Ishikawa (cell line): ENCODE measurements around the gene VAMP7.

ENCODE experiments used
- CREB1 ChIP-seq: IDR thresholded peaks from 2 replicates; pipeline ENCODE4 v1.6.1; 2012; ENCODE audit warnings: low read depth
- EP300 ChIP-seq: IDR thresholded peaks from 2 replicates; pipeline ENCODE4 v1.6.1; 2012; ENCODE audit warnings: borderline replicate concordance
- NFIC ChIP-seq: IDR thresholded peaks from 2 replicates; pipeline ENCODE4 v1.6.1; 2012
- RAD21 ChIP-seq: IDR thresholded peaks from 2 replicates; pipeline ENCODE4 v1.6.1; 2012; ENCODE audit warnings: low read depth
- TEAD4 ChIP-seq: IDR thresholded peaks from 2 replicates; pipeline ENCODE4 v1.6.1; 2012
- YY1 ChIP-seq: IDR thresholded peaks from 2 replicates; pipeline ENCODE4 v1.6.1; 2012; ENCODE audit warnings: low read depth
- TF ChIP-seq, protein P1 (sequence below): IDR thresholded peaks from 2 replicates; pipeline ENCODE4 v1.6.1; 2012; ENCODE audit warnings: low read depth, mild to moderate bottlenecking
- TF ChIP-seq, protein P2 (sequence below): IDR thresholded peaks from 2 replicates; pipeline ENCODE4 v1.6.1; 2012

DNA sequence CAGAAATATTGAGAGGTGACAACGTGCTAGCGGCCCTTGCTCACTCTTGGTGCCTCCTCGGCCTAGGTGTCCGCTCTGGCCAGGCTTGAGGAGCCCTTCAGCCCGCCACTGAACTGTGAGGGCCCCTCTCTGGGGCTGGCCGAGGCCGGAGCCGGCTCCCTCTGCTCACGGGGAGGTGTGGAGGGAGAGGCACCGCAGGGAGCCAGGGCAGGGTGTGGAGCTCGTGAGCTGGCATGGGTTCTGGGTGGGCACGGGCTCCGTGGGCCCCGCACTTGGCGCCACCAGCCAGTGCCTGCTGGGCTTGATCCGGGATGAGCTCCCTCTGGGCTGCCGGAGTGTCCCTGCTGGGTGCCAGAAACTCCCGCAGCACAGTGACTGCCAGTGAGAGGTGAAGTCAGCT, 16.0 kb upstream of the VAMP7 start:
- TF ChIP-seq, protein P1, sequence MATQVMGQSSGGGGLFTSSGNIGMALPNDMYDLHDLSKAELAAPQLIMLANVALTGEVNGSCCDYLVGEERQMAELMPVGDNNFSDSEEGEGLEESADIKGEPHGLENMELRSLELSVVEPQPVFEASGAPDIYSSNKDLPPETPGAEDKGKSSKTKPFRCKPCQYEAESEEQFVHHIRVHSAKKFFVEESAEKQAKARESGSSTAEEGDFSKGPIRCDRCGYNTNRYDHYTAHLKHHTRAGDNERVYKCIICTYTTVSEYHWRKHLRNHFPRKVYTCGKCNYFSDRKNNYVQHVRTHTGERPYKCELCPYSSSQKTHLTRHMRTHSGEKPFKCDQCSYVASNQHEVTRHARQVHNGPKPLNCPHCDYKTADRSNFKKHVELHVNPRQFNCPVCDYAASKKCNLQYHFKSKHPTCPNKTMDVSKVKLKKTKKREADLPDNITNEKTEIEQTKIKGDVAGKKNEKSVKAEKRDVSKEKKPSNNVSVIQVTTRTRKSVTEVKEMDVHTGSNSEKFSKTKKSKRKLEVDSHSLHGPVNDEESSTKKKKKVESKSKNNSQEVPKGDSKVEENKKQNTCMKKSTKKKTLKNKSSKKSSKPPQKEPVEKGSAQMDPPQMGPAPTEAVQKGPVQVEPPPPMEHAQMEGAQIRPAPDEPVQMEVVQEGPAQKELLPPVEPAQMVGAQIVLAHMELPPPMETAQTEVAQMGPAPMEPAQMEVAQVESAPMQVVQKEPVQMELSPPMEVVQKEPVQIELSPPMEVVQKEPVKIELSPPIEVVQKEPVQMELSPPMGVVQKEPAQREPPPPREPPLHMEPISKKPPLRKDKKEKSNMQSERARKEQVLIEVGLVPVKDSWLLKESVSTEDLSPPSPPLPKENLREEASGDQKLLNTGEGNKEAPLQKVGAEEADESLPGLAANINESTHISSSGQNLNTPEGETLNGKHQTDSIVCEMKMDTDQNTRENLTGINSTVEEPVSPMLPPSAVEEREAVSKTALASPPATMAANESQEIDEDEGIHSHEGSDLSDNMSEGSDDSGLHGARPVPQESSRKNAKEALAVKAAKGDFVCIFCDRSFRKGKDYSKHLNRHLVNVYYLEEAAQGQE = no peak
- no peak for TF ChIP-seq RAD21
- no peak for TF ChIP-seq CREB1
- no peak for TF ChIP-seq NFIC
- TF ChIP-seq YY1 = no peak
- no peak for TF ChIP-seq TEAD4
- TF ChIP-seq, protein P2, sequence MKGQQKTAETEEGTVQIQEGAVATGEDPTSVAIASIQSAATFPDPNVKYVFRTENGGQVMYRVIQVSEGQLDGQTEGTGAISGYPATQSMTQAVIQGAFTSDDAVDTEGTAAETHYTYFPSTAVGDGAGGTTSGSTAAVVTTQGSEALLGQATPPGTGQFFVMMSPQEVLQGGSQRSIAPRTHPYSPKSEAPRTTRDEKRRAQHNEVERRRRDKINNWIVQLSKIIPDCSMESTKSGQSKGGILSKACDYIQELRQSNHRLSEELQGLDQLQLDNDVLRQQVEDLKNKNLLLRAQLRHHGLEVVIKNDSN = no peak
- no peak for TF ChIP-seq EP300
